Activated CD8-positive, alpha-beta T cell treated with anti-CD3 and anti-CD28 coated beads, Interleukin-2, amount 10 ng/mL, durations not matched to agents 7 days and 5 days (primary cell): ENCODE data around the gene AP3B1. TPM values are rescaled to one million over a fixed set of nuclear protein-coding genes. Genes with fewer than 3 reads are reported as not detected.

ENCODE experiments used
- ATAC-seq: fragments of 150-1000 bp; cut with Tn5 transposase; one replicate; pipeline ENCODE4 v1.10.0; 2021; ENCODE audit warnings: moderate library complexity
- CTCF ChIA-PET: fragments of 350-600 bp; sonication (Branson Sonifier 250); formaldehyde crosslinking; loops from one replicate; lab custom pipeline; 2021; ENCODE audit warnings: antibody characterized with exemption; lab: Charles Lee
- POLR2A ChIA-PET: fragments of 350-600 bp; sonication (Branson Sonifier 250); formaldehyde crosslinking; loops from one replicate; lab custom pipeline; 2021; ENCODE audit warnings: antibody characterized with exemption; lab: Charles Lee
- DNase-seq: peaks from one replicate; pipeline ENCODE4 v3.0.0-alpha.2; 2020
- H3K27ac Mint-ChIP-seq: one replicate; pipeline ENCODE4 v1.8.0; 2021; ENCODE audit warnings: mild to moderate bottlenecking, mixed read lengths
- H3K27me3 Mint-ChIP-seq: one replicate; pipeline ENCODE4 v1.8.0; 2021; ENCODE audit warnings: low read depth, mixed read lengths
- H3K36me3 Mint-ChIP-seq: one replicate; pipeline ENCODE4 v1.8.0; 2021; ENCODE audit warnings: low read depth, mixed read lengths
- H3K4me1 Mint-ChIP-seq: one replicate; pipeline ENCODE4 v1.8.0; 2021; ENCODE audit warnings: low read depth, mixed read lengths
- H3K4me3 Mint-ChIP-seq: one replicate; pipeline ENCODE4 v1.8.0; 2021; ENCODE audit warnings: mild to moderate bottlenecking, mixed read lengths
- H3K9me3 Mint-ChIP-seq: one replicate; pipeline ENCODE4 v1.8.0; 2022; ENCODE audit warnings: mixed read lengths; ENCODE audit not compliant: insufficient read depth
- total RNA-seq, 2 experiments: library from RNA; stranded (reverse); gene quantifications; one replicate each; pipeline ENCODE4 v1.2.3, GENCODE V29; 2021

Gene AP3B1
- total RNA-seq, 2 experiments from 2014 or later = 42.9 to 44.3 TPM

DNA sequence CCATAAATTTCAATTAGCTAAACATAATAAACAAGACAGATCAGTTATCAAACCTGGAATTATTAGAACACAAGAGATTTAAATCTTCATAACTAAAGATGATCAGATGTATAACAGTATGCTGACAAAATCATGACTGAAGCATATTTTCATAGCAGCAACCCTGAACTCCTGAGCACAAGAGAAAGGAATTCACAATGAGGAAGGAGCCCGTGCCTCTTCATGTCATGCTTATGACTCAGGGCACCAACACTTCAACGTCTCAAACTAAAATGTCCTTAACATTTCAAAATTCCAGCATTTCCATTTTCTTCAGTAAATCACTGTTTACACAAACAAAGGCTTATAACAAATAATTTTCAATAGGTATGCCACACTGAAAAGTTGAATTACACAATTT is 6.7 kb downstream of the AP3B1 start:
- no peaks in the 10 kb centered on the region for H3K27me3 Mint-ChIP-seq
- no peak overlapping the region for H3K27ac Mint-ChIP-seq
- H3K9me3 Mint-ChIP-seq = no peaks in the 10 kb centered on the region
- H3K4me3 Mint-ChIP-seq = no peak overlapping the region
- ChIA-PET CTCF (interaction anchor here (1.0 kb wide), 1 partner anchor 13 kb away, joined by 3 read pairs; no protein-coding TSS in a partner anchor), POLR2A (no interaction called here)
- H3K4me1 Mint-ChIP-seq = peaks cover 47% of the 10 kb centered on the region
- ATAC-seq (no peak), DNase-seq (no peak)
- H3K36me3 Mint-ChIP-seq = peaks cover 30% of the 10 kb centered on the region

DNA sequence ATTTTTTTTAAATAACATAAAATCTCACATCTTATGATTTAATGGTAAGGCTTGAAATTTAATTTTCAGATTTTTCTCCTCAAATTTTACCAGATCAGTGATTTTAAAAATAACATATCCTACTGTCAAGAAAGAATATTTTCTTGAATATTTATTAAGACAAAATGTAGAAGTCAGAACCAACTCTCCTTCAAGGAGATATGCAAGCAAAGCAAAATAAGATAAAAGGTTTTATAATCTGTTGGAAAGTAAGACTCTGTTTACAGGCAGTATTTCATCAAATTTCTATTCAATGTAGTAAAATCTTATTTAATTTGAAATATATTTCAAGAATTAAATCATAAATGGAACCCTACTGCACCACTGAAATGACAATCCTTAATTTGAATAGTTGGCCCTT is 7.3 kb downstream of the AP3B1 start:
- ChIA-PET POLR2A (interaction anchor here (2.4 kb wide), 1 partner anchor 8 kb away, joined by 7 read pairs; the partner anchor contains the start of gene AP3B1), CTCF (interaction anchor here (1.0 to 1.9 kb wide), 2 partner anchors 8 to 14 kb away, joined by 3 to 11 read pairs; no protein-coding TSS in a partner anchor)
- Mint-ChIP-seq H3K9me3 (no peaks in the 10 kb centered on the region), H3K36me3 (peaks cover 26% of the 10 kb centered on the region), H3K4me3 (no peak overlapping the region), H3K27me3 (no peaks in the 10 kb centered on the region), H3K27ac (no peak overlapping the region), H3K4me1 (peaks cover 42% of the 10 kb centered on the region)
- ATAC-seq = no peak
- no peak for DNase-seq

DNA sequence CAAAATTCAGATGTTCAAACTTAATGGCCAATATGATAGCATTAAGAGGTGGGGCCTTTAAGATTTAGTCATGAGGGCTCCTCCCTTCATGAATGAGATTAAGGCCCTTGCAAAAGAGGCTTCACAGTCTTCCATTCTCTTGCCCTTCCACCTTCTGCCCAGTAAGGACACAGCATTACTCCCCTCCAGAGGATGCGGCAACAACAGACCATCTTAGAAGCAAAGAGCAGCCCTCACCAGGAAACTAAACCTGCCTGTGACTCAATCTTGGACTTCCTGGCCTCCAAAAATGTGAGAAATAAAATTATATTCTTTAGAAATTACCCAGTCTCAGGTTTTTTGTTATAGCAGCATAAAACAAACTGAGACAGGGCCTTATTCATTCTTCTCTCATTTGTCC is 8.2 kb downstream of the AP3B1 start:
- ChIA-PET CTCF (interaction anchor here (1.1 to 1.9 kb wide), 2 partner anchors 9 to 19 kb away, joined by 4 to 11 read pairs; no protein-coding TSS in a partner anchor), POLR2A (interaction anchor here (2.4 kb wide), 1 partner anchor 9 kb away, joined by 7 read pairs; the partner anchor contains the start of gene AP3B1)
- DNase-seq = peak; percentile 25
- peak; percentile 60 for ATAC-seq
- Mint-ChIP-seq H3K27me3 (no peaks in the 10 kb centered on the region), H3K27ac (peak overlapping the region; percentile 1), H3K4me1 (peaks cover 38% of the 10 kb centered on the region), H3K4me3 (no peak overlapping the region), H3K9me3 (no peaks in the 10 kb centered on the region), H3K36me3 (peaks cover 20% of the 10 kb centered on the region)

DNA sequence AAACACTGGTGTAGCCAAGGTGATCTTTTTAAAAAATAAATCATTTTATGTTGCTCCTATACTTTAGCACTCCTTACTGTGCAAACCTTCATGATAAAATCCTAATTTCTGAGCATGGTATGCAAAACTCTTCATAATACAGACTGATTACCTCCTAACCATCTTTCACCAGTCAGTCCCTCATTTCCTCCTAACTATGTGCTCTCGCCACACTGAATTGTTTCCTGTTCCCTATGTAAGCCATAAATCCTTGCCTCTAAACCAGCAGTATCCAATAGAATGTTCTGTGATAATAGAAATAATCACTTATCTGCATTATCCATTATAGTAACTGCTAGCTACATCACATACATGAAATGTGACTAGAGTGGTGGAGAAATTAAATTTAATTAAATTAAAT is 10.7 kb downstream of the AP3B1 start:
- ATAC-seq (no peak), DNase-seq (no peak)
- Mint-ChIP-seq H3K27me3 (no peaks in the 10 kb centered on the region), H3K36me3 (peaks cover 18% of the 10 kb centered on the region), H3K9me3 (no peaks in the 10 kb centered on the region), H3K27ac (no peak overlapping the region), H3K4me3 (no peak overlapping the region), H3K4me1 (peaks cover 31% of the 10 kb centered on the region)
- ChIA-PET CTCF (interaction anchor here (1.6 kb wide), 1 partner anchor 11 kb away, joined by 9 read pairs; the partner anchor contains the start of gene AP3B1), POLR2A (no interaction called here)

DNA sequence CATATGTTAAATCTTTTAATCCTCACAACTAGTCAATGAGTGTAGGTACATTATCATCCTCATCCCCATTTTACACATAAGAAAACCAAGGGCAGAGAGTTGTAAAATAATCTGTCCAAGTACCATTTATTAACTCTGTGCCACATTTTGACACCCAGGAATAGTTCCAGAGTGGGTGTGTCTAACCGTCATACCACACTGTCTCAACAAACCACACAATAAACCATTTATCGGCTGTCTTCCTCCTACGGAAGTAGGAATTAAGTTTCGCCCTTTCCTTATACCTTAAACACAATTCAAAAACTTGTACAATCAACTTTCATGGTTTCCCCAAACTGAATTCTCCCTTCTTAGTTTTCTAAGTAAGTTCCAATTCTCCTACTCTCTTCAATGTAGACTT is 11.4 kb downstream of the AP3B1 start:
- Mint-ChIP-seq H3K9me3 (no peaks in the 10 kb centered on the region), H3K4me1 (peaks cover 29% of the 10 kb centered on the region)

DNA sequence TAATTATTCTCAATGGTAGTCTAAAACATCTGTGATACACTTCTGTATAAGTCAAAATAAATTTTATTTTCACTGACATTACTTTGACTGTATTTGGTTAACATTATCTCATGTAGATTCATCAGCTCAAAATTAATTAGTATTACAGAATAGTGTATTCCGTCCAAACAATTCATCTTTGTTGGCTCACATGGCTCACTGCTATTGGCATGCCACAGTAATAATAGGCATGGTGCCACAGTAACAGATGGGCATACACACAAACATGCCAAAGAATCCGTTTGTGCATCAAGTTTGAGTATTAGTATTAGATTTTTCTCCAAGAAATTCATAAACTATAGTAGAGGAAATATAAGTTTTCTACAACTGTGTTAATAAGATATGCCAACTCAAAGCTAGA is 14.2 kb downstream of the AP3B1 start:
- Mint-ChIP-seq H3K27me3 (no peaks in the 10 kb centered on the region), H3K27ac (no peak overlapping the region), H3K4me3 (no peak overlapping the region), H3K36me3 (peaks cover 8% of the 10 kb centered on the region), H3K4me1 (peaks cover 13% of the 10 kb centered on the region), H3K9me3 (no peaks in the 10 kb centered on the region)
- no peak for DNase-seq
- ATAC-seq = no peak
- POLR2A ChIA-PET = no interaction called here
- CTCF ChIA-PET = interaction anchor here (1.0 kb wide), 1 partner anchor 14 kb away, joined by 4 read pairs; the partner anchor contains the start of gene AP3B1

More for the DNA sequence above, 11.4 kb downstream of the AP3B1 start:
- Mint-ChIP-seq H3K27ac (no peak overlapping the region), H3K36me3 (peaks cover 18% of the 10 kb centered on the region), H3K27me3 (no peaks in the 10 kb centered on the region), H3K4me3 (no peak overlapping the region)
- no peak for DNase-seq
- ATAC-seq = no peak
- POLR2A ChIA-PET = no interaction called here
- CTCF ChIA-PET = no interaction called here

DNA sequence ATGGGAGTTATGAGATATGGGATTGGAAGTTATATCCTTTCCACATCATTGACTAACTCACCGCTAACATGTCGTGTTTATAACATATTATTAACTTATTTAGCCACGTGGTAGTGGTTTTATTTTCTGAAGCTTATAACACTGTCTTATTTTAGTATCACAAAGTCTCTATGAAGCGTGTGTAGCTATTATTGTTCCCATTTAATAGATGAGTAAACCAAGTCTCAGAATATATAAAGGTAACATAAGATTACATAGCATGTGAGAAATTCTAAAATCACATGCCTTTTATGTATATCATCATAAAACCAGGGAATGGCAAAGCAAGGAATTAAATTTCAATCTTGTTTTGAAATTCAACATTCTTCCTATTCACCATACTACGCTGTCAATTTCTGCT is 15.3 kb downstream of the AP3B1 start:
- ATAC-seq = no peak
- Mint-ChIP-seq H3K9me3 (no peaks in the 10 kb centered on the region), H3K4me3 (no peak overlapping the region), H3K27me3 (no peaks in the 10 kb centered on the region), H3K4me1 (peaks cover 12% of the 10 kb centered on the region), H3K36me3 (peaks cover 6% of the 10 kb centered on the region), H3K27ac (no peak overlapping the region)
- ChIA-PET POLR2A (no interaction called here), CTCF (no interaction called here)
- no peak for DNase-seq

DNA sequence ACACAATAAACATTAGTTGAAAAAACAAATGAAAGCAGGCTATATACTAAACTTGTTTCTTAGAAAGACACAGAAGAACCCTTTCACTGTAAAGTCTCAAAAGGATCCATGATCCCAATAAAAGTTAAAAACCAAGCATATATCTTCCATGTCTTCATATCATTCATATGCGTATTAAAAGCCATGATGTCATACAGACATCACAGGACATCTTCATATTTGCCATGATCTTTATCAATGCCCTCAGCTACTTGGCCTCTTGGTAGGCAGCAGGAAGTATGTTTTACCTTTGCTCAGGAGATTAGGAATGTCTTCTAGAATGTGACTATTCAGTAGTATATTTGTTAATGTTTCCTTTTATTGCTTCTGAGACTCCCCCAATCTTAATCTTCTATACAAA is 16.8 kb downstream of the AP3B1 start:
- DNase-seq = no peak
- CTCF ChIA-PET = no interaction called here
- Mint-ChIP-seq H3K4me1 (peaks cover 5% of the 10 kb centered on the region), H3K27me3 (no peaks in the 10 kb centered on the region), H3K36me3 (peaks cover 2% of the 10 kb centered on the region), H3K27ac (no peak overlapping the region), H3K4me3 (no peak overlapping the region), H3K9me3 (no peaks in the 10 kb centered on the region)
- ATAC-seq = no peak
- POLR2A ChIA-PET = no interaction called here

DNA sequence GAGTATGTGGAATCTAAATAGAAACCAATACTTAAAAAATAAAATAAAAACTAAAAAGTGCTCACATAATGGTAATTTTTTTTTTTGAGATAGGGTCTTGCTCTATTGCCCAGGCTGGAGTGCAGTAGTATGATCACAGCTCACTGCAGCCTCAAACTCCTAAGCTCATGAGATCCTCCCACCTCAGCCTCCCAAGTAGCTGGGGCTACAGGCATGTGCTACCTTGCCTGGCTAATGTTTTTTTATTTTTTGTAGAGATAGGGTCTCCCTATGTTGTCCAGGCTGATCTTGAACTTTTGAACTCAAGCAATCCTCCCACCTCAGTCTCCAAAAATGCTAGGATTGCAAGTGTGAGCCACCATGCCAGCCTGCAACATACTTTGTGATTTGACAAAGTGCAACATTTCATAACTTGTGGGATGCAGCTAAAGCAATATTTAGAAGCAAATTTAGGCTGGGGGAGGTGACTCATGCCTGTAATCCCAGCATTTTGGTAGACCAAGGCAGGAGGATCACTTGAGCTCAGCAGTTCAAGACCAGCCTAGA is 18.4 kb downstream of the AP3B1 start:
- ChIA-PET CTCF (no interaction called here), POLR2A (no interaction called here)
- H3K9me3 Mint-ChIP-seq = no peaks in the 10 kb centered on the region
- H3K4me3 Mint-ChIP-seq = no peak overlapping the region
- peaks cover 2% of the 10 kb centered on the region for H3K36me3 Mint-ChIP-seq
- H3K4me1 Mint-ChIP-seq = peaks cover 3% of the 10 kb centered on the region
- no peaks in the 10 kb centered on the region for H3K27me3 Mint-ChIP-seq
- ATAC-seq = no peak
- DNase-seq = no peak
- H3K27ac Mint-ChIP-seq = no peak overlapping the region

DNA sequence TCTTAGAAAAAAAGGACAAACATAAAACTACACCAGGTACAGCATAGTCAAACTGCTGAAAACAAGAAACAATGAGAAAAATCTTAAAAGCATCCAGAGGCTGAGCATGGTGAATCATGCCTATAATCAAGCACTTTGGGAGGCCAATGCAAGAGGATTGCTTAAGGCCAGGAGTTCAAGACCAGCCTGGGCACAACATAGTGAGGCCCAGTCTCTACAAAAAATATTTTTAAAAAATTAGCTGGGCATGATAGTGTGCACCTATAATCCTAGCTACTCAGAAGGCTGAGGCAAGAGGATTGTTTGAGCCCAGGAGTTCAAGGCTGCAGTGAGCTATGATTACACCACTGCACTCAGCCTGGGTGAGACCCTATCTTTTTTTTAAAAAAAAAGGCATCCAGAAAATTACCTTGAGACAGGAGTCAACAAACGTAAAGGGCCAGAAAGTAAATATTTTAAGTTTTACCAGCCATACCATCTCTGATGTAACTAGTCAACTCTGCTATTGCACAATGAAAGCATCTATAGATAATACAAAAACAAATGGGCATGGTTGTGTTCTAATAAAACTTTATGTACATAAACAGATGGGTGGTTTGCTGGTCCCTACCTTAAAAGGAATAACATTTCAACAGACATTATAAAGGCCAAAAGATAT is 19.8 kb downstream of the AP3B1 start:
- DNase-seq (no peak), ATAC-seq (no peak)
- ChIA-PET CTCF (interaction anchor here (0.6 to 1.0 kb wide), 2 partner anchors 10 to 21 kb away, joined by 3 read pairs; no protein-coding TSS in a partner anchor), POLR2A (interaction anchor here (1.1 kb wide), 1 partner anchor 20 kb away, joined by 4 read pairs; the partner anchor contains the start of gene AP3B1)
- H3K9me3 Mint-ChIP-seq = no peaks in the 10 kb centered on the region
- no peak overlapping the region for H3K27ac Mint-ChIP-seq
- H3K4me1 Mint-ChIP-seq = peaks cover 3% of the 10 kb centered on the region
- H3K27me3 Mint-ChIP-seq = no peaks in the 10 kb centered on the region
- H3K4me3 Mint-ChIP-seq = no peak overlapping the region
- peaks cover 2% of the 10 kb centered on the region for H3K36me3 Mint-ChIP-seq

DNA sequence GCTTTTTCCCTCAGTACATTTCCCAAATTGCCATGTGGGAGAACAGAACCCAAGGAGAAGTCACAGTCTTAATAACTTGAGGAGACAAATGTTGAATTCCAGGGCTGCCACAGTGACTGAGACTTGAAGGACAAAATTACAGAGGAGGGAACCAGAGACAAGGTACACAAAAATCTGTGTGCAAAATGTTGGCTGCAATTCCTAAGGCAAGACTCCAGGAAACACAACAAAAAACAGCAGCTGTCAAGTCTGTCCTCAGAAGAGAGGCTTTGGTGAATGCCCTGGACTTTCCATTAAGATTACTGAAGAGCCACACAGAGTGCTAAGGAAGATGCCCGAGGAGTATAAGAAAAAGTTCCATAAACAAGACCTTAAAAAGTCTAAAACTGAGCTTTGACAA is 21.1 kb downstream of the AP3B1 start:
- H3K27me3 Mint-ChIP-seq = no peaks in the 10 kb centered on the region
- no peak overlapping the region for H3K27ac Mint-ChIP-seq
- peaks cover 3% of the 10 kb centered on the region for H3K36me3 Mint-ChIP-seq
- peaks cover 4% of the 10 kb centered on the region for H3K4me1 Mint-ChIP-seq
- ATAC-seq = no peak
- H3K4me3 Mint-ChIP-seq = no peak overlapping the region
- POLR2A ChIA-PET = no interaction called here
- CTCF ChIA-PET = no interaction called here
- no peaks in the 10 kb centered on the region for H3K9me3 Mint-ChIP-seq
- DNase-seq = no peak

DNA sequence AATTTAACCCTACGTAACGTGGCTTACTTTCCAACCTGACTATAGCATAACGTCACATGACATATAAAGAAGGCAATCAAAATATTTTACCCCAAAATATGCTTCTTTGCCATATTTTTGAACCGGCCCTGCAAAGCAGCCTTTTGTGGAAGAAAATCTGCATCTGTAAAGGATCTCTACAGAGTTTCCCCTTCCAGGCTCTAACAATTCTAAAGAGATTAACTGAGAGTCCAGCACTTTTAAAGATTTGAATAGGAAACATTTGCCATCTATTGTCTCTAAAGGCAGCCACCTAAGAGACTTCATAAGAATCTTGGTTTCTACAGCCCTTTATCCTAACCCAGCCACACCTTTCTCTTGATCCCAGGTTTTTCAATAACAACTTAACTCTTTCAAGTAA is 22.7 kb downstream of the AP3B1 start:
- peaks cover 3% of the 10 kb centered on the region for H3K4me1 Mint-ChIP-seq
- no peak for DNase-seq
- no peaks in the 10 kb centered on the region for H3K9me3 Mint-ChIP-seq
- H3K4me3 Mint-ChIP-seq = no peak overlapping the region
- CTCF ChIA-PET = no interaction called here
- POLR2A ChIA-PET = no interaction called here
- no peaks in the 10 kb centered on the region for H3K27me3 Mint-ChIP-seq
- peaks cover 6% of the 10 kb centered on the region for H3K36me3 Mint-ChIP-seq
- no peak overlapping the region for H3K27ac Mint-ChIP-seq
- ATAC-seq = no peak
